ENCODE measurements around the gene PRMT3.

- TF ChIP-seq GATA2 (IDR thresholded peaks at IDR 0.05; ENCODE audit: low read depth, low read length): no peak
- no peak for TF ChIP-seq GATA3 (IDR thresholded peaks at IDR 0.05; ENCODE audit: low read depth, low read length)
Observed at GRCh38 chr11:20373147-20373546, 14.4 kb upstream of the PRMT3 start.

All from SH-SY5Y (cell line).